GM12872 (cell line): ENCODE measurements around the gene AVPR2.
A peak's percentile ranks its signal among the peaks of the same experiment; 100 is the strongest.

Experiments used
- CTCF ChIP-seq: IDR thresholded peaks from 3 replicates; pipeline ENCODE4 v1.5.1; 2011; ENCODE audit warnings: low read depth, mild to moderate bottlenecking, low read length, moderate library complexity; ENCODE audit not compliant: insufficient read depth

AVPR2 gene

GRCh38 chrX:153882557-153882956 lies 21.9 kb upstream of the AVPR2 start:
- TF ChIP-seq CTCF: no peak

- TF ChIP-seq CTCF: no peak
These were observed 21.2 kb upstream of the AVPR2 start for GRCh38 chrX:153883163-153883843.

- TF ChIP-seq CTCF: no peak
These were observed 20.3 kb upstream of the AVPR2 start for GRCh38 chrX:153884136-153884535.

DNA sequence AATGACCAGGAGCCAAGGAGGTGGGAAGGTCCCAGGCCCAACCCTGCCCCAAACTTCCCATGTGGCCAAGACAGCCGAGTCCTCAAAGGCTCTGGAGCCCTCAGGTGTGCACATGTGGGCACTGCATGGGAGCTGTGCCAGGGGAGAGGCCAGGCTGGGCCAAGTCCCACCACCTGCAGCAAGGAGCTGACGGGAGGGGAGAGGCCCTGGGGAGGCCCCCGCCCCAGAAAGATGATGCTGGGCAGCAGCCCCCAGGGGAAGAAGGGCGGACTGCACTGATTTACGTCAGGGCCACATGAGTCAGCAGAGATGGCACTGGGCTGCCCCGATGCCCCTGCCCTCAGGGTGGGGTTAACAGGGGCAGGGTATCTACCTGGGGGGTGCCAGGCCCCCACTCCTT lies 19.9 kb upstream of the AVPR2 start:
- peak; percentile 34; the same call in 2 of the 3 replicates for TF ChIP-seq CTCF

- no peak for TF ChIP-seq CTCF
These were observed 19.2 kb upstream of the AVPR2 start for GRCh38 chrX:153885208-153885787.

DNA sequence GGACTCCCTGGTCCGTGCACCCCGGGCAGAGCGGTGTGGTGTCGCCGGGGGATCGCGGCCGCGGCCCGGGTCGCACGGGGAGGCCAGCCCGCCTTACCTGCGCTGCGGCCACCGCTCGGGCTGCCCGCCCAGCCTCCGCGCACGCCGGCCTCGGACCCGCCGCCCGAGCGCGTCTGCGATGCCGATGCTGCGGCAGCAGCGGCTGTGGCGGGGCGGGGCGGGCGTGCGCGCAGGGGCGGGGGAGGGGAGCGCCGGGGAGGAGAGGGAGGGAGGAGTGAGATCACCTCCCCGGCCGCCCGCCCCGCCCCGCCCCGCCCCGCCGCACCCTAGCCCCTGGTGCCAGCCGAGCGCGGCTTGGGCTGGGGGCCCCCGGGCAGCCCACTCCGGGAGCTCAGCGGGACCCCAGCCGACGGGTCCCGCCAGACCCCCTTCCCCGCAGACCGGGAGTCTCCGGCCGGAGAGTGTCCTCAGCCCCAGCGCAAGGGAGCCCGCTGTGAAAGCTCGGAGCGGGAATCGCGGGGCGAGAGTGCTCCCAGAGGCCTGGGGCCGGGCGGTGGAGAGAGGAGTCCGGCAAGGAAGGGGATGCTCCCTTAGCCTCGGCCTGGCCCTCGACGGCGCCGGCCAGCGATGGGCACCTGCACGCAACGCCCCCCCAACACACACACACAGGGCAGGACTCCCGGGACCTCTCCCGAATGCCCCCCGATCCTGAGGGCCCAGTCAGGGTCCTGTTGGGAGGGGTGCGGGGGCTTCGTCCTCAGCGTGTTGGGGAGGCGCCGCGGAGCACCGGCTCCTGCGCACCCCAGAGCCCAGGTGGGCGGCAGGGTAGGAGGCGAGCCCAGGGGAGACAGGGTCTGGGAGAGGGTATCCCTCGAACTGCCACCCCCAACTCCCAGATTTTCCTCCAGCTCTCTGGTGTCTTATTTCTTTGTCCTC lies 18.2 kb upstream of the AVPR2 start, which contains the start of gene L1CAM:
Gene L1CAM (minus strand): TSS at position 206 of the 936 bp plus-strand sequence. CDS start 10,337 bp downstream, outside the sequence.
- TF ChIP-seq CTCF: no peak

- TF ChIP-seq CTCF: no peak
These were observed 17.6 kb upstream of the AVPR2 start for GRCh38 chrX:153886915-153887314.
